Keratinocyte (primary cell): ENCODE measurements around the gene HPS1. TPM values are rescaled to one million over a fixed set of nuclear protein-coding genes. Genes with fewer than 3 reads are reported as not detected.

Source experiments
- DNase-seq: peaks from one replicate; pipeline ENCODE4 v3.0.0-alpha.2; 2011; ENCODE audit warnings: low read depth, missing footprints, low spot score
- FAIRE-seq: peaks from 2 replicates; lab custom pipeline; 2011; peaks lifted over from hg19 to GRCh38; lab: Jason Lieb, UNC
- H2AFZ ChIP-seq: 2 replicates; pipeline ENCODE4 v1.6.0; 2012; ENCODE audit warnings: low read length, control low read depth, inconsistent platforms; ENCODE audit not compliant: control insufficient read depth
- H3K27ac ChIP-seq: 2 replicates; pipeline ENCODE4 v1.5.1; 2011; ENCODE audit warnings: low read length; ENCODE audit not compliant: control insufficient read depth, insufficient read depth
- H3K27me3 ChIP-seq: 3 replicates; pipeline ENCODE4 v1.6.0; 2011; ENCODE audit warnings: low read length; ENCODE audit not compliant: control insufficient read depth, insufficient read depth; ENCODE audit errors: extremely low read depth
- H3K36me3 ChIP-seq, 2 experiments: 2 replicates in 1 of 2; 3 replicates in 1 of 2; pipeline ENCODE4 v1.5.1; 2011; ENCODE audit warnings: low read length in 2 of 2, mild to moderate bottlenecking in 1 of 2; ENCODE audit not compliant: control insufficient read depth in 2 of 2, insufficient read depth in 2 of 2; ENCODE audit errors: extremely low read depth in 1 of 2
- H3K4me1 ChIP-seq: 3 replicates; pipeline ENCODE4 v1.5.1; 2011; ENCODE audit warnings: low read length; ENCODE audit not compliant: control insufficient read depth, insufficient read depth; ENCODE audit errors: extremely low read depth
- H3K4me2 ChIP-seq: 3 replicates; pipeline ENCODE4 v1.6.0; 2011; ENCODE audit warnings: low read depth, low read length; ENCODE audit not compliant: control insufficient read depth, insufficient read depth; ENCODE audit errors: extremely low read depth
- H3K4me3 ChIP-seq, 3 experiments: fragments of 200-600 bp in 1 of 3; sonication (generic) in 1 of 3; 2 replicates in 2 of 3; 3 replicates in 1 of 3; pipeline ENCODE4 v1.5.1; 2011 to 2016; ENCODE audit warnings: low read length in 3 of 3, mild to moderate bottlenecking in 3 of 3, control low read depth in 2 of 3, inconsistent platforms in 1 of 3, low read depth in 1 of 3, mixed read lengths in 1 of 3, mixed run types in 1 of 3, moderate library complexity in 1 of 3; ENCODE audit not compliant: control insufficient read depth in 2 of 3, insufficient read depth in 2 of 3; ENCODE audit errors: extremely low read depth in 1 of 3
- H3K79me2 ChIP-seq: 2 replicates; pipeline ENCODE4 v1.6.0; 2012; ENCODE audit warnings: low read length; ENCODE audit not compliant: control insufficient read depth, insufficient read depth
- H3K9ac ChIP-seq: 3 replicates; pipeline ENCODE4 v1.6.0; 2011; ENCODE audit warnings: low read length; ENCODE audit not compliant: control insufficient read depth, insufficient read depth; ENCODE audit errors: extremely low read depth
- H3K9me1 ChIP-seq: 3 replicates; pipeline ENCODE4 v1.6.0; 2011; ENCODE audit warnings: low read length; ENCODE audit not compliant: control insufficient read depth, insufficient read depth; ENCODE audit errors: extremely low read depth
- H3K9me3 ChIP-seq: 2 replicates; pipeline ENCODE4 v1.5.1; 2012; ENCODE audit warnings: low read depth, low read length; ENCODE audit not compliant: control insufficient read depth
- H4K20me1 ChIP-seq: 3 replicates; pipeline ENCODE4 v1.6.0; 2011; ENCODE audit warnings: low read length; ENCODE audit not compliant: control insufficient read depth, insufficient read depth; ENCODE audit errors: extremely low read depth
- EZH2 ChIP-seq: IDR thresholded peaks from one replicate; pipeline ENCODE4 v1.6.1; 2012; ENCODE audit warnings: inconsistent platforms, mild to moderate bottlenecking, low read length, moderate library complexity
- dilution Hi-C: fragments of 300-500 bp; cut with MboI; formaldehyde crosslinking; loops from one replicate; pipeline ENCODE4 v1.7.0; 2020; ENCODE audit warnings: low sequenced_read_pairs; ENCODE audit not compliant: extremely low pct_ligation_motif_present
- polyA plus RNA-seq, 5 experiments: library from polyadenylated mRNA; depleted of rRNA in 3 of 5; stranded (reverse) in 3 of 5; stranded (forward) in 1 of 5; unstranded in 1 of 5; fragments of >200 nt; gene quantifications; 1 replicate in 1 of 5; 2 replicates in 3 of 5; 3 replicates in 1 of 5; pipeline versions ENCODE4 v1.2.1 to v1.2.3, GENCODE V29; 2011 to 2012; ENCODE audit warnings: missing spikeins in 2 of 5, low read depth in 1 of 5, low replicate concordance in 1 of 5
- TF ChIP-seq, protein P1 (sequence below), 3 experiments: IDR thresholded peaks in 1 of 3; conservative IDR thresholded peaks in 1 of 3; optimal IDR thresholded peaks in 1 of 3; 2 replicates in 2 of 3; 3 replicates in 1 of 3; pipeline versions ENCODE3 to v1.5.1; 2011; ENCODE audit warnings: low read length in 3 of 3, mild to moderate bottlenecking in 3 of 3, moderate library complexity in 2 of 3, control low read depth in 1 of 3, inconsistent platforms in 1 of 3; ENCODE audit not compliant: insufficient read depth in 2 of 3; ENCODE audit errors: extremely low read depth in 1 of 3

The HPS1 gene
- polyA plus RNA-seq, 1 donor (not counting 4 experiments of a cell fraction or from before 2014, with no cell fraction given) = 39.4 TPM

DNA sequence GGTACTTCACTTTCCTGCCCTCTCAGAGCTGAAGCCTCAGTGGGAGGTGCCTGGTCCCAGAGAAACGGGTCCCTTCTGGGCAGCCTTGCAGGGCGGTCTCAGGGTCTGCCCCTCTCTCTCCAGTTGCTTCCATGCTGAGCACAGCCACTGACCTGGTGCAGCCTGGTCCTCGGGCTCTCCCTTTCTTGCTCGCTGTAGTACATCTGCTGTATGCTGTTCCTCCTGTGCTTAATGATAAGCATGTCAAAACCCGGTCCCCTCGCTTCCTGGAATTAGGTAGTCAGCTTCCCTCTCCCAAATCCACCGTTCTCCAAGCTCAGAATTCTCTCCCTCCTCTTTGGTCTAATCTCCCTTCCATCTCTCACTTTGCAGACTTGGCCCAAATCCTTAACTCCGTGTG lies 11.0 kb upstream of the HPS1 start:
- TF ChIP-seq, protein P1, sequence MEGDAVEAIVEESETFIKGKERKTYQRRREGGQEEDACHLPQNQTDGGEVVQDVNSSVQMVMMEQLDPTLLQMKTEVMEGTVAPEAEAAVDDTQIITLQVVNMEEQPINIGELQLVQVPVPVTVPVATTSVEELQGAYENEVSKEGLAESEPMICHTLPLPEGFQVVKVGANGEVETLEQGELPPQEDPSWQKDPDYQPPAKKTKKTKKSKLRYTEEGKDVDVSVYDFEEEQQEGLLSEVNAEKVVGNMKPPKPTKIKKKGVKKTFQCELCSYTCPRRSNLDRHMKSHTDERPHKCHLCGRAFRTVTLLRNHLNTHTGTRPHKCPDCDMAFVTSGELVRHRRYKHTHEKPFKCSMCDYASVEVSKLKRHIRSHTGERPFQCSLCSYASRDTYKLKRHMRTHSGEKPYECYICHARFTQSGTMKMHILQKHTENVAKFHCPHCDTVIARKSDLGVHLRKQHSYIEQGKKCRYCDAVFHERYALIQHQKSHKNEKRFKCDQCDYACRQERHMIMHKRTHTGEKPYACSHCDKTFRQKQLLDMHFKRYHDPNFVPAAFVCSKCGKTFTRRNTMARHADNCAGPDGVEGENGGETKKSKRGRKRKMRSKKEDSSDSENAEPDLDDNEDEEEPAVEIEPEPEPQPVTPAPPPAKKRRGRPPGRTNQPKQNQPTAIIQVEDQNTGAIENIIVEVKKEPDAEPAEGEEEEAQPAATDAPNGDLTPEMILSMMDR (optimal IDR thresholded peaks at IDR 0.05 in 1 of 3, IDR thresholded peaks at IDR 0.05 in 1 of 3, conservative IDR thresholded peaks at IDR 0.05 in 1 of 3; ENCODE audit: extremely low read depth in 1 of 3, insufficient read depth in 2 of 3, low read length in 3 of 3) = no peak
- no peak for TF ChIP-seq EZH2
- Histone ChIP-seq H3K27ac (no peak overlapping the region), H3K27me3 (no peaks in the 10 kb centered on the region), H3K4me2 (no peak overlapping the region), H3K9ac (no peak overlapping the region), H3K36me3 (no peaks in the 10 kb centered on the region), H4K20me1 (no peaks in the 10 kb centered on the region), H3K9me1 (no peaks in the 10 kb centered on the region), H3K4me1 (peaks cover 25% of the 10 kb centered on the region), H3K4me3 (no peak overlapping the region), H2AFZ (no peak overlapping the region), H3K79me2 (no peaks in the 10 kb centered on the region), H3K9me3 (no peaks in the 10 kb centered on the region)
- no peak for DNase-seq
- dilution Hi-C loops = no loop called here
- FAIRE-seq = no peak

DNA sequence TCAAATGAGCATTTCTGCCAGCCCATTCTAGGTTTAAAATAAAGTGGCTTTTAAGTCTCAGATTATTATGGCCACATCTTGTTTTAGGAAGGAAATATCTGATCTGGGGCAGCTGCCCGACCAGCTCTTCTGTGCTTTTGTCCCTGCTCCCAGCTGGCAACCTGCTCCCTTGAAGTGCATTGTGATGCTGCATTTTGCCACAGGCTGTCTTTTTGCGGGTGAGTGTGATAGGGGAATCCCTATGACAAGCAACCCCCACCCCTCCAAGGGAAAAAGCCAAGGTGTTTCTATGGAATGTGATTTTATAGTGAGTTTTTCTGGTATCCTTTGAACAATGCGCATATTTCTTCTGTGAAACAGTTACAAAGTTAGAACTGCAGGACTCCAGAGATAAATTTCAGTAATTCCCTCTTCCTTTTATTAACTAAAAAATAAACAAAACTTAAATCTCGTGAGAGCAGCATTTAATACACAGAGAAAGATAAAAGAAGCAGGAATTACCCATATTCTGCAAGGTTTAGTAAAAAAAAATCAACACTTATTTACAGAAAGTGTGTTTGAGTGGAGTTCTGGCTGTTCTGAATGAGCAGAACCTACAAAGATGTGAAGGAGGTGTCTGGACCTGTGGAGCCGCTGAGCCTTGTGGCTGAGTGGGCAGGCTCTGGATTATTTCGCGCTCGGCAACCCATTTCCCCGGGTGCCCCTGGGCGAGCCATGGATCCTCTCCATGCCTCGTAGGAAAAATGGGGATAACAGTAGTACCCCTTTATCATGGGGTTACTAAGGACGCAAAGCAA lies 10.1 kb upstream of the HPS1 start:
- FAIRE-seq = no peak
- TF ChIP-seq, protein P1 (optimal IDR thresholded peaks at IDR 0.05 in 1 of 3, IDR thresholded peaks at IDR 0.05 in 1 of 3, conservative IDR thresholded peaks at IDR 0.05 in 1 of 3; ENCODE audit: extremely low read depth in 1 of 3, insufficient read depth in 2 of 3, low read length in 3 of 3) = no peak
- no peak for TF ChIP-seq EZH2
- H3K36me3 ChIP-seq = no peaks in the 10 kb centered on the region
- no peaks in the 10 kb centered on the region for H4K20me1 ChIP-seq
- H3K4me2 ChIP-seq = no peak overlapping the region
- no peaks in the 10 kb centered on the region for H3K27me3 ChIP-seq
- H3K9ac ChIP-seq = peak overlapping the region; percentile 8
- H2AFZ ChIP-seq = no peak overlapping the region
- dilution Hi-C loops = no loop called here
- H3K9me3 ChIP-seq = no peaks in the 10 kb centered on the region
- H3K4me3 ChIP-seq = no peak overlapping the region
- no peak for DNase-seq
- no peak overlapping the region for H3K27ac ChIP-seq
- H3K4me1 ChIP-seq = peaks cover 25% of the 10 kb centered on the region
- H3K9me1 ChIP-seq = no peaks in the 10 kb centered on the region
- no peaks in the 10 kb centered on the region for H3K79me2 ChIP-seq
